Measurements from ENCODE around the gene TMTC1. TPM values are rescaled to one million over a fixed set of nuclear protein-coding genes. Genes with fewer than 3 reads are reported as not detected.

Gene TMTC1
- total RNA-seq, 2 donors from 2014 or later: 0.22 to 0.51 TPM

- no peaks in the 10 kb centered on the region for H3K9me3 Mint-ChIP-seq
- no peaks in the 10 kb centered on the region for H3K4me1 Mint-ChIP-seq (ENCODE audit: low read depth)
- H3K27me3 Mint-ChIP-seq (ENCODE audit: low read depth): no peaks in the 10 kb centered on the region
- H3K27ac Mint-ChIP-seq: no peak overlapping the region
- no peak overlapping the region for H3K4me3 Mint-ChIP-seq
- no peak for DNase-seq
- ATAC-seq (replicated peaks in 1 of 2): no peak
- H3K36me3 Mint-ChIP-seq (ENCODE audit: insufficient read depth in 2 of 2): no peaks in the 10 kb centered on the region
Measured at GRCh38 chr12:29743801-29744200, 39.9 kb downstream of the TMTC1 start.

- Mint-ChIP-seq H3K27me3 (ENCODE audit: low read depth) (no peaks in the 10 kb centered on the region), H3K4me1 (ENCODE audit: low read depth) (no peaks in the 10 kb centered on the region), H3K4me3 (no peak overlapping the region), H3K36me3 (ENCODE audit: insufficient read depth in 2 of 2) (no peaks in the 10 kb centered on the region), H3K9me3 (no peaks in the 10 kb centered on the region), H3K27ac (no peak overlapping the region)
- ATAC-seq (replicated peaks in 1 of 2) (no peak), DNase-seq (no peak)
Measured at GRCh38 chr12:29743077-29743476, 40.7 kb downstream of the TMTC1 start.

GRCh38 chr12:29742646-29743045 lies 41.1 kb downstream of the TMTC1 start:
- DNase-seq (no peak), ATAC-seq (replicated peaks in 1 of 2) (no peak)
- H3K27me3 Mint-ChIP-seq (ENCODE audit: low read depth): no peaks in the 10 kb centered on the region
- H3K27ac Mint-ChIP-seq: no peak overlapping the region
- H3K4me1 Mint-ChIP-seq (ENCODE audit: low read depth): no peaks in the 10 kb centered on the region
- H3K36me3 Mint-ChIP-seq (ENCODE audit: insufficient read depth in 2 of 2): no peaks in the 10 kb centered on the region
- no peaks in the 10 kb centered on the region for H3K9me3 Mint-ChIP-seq
- H3K4me3 Mint-ChIP-seq: no peak overlapping the region

GRCh38 chr12:29741342-29742241 lies 42.1 kb downstream of the TMTC1 start:
- Mint-ChIP-seq H3K9me3 (peaks cover 0 to 1% of the 10 kb centered on the region in 2 donors), H3K27me3 (ENCODE audit: low read depth) (no peaks in the 10 kb centered on the region), H3K4me3 (no peak overlapping the region), H3K27ac (no peak overlapping the region), H3K4me1 (ENCODE audit: low read depth) (no peaks in the 10 kb centered on the region), H3K36me3 (ENCODE audit: insufficient read depth in 2 of 2) (no peaks in the 10 kb centered on the region)
- DNase-seq (no peak), ATAC-seq (replicated peaks in 1 of 2) (no peak)

GRCh38 chr12:29739279-29739991 lies 44.3 kb downstream of the TMTC1 start:
- DNase-seq (no peak), ATAC-seq (replicated peaks in 1 of 2) (no peak)
- Mint-ChIP-seq H3K4me1 (ENCODE audit: low read depth) (no peaks in the 10 kb centered on the region), H3K9me3 (peaks cover 0 to 2% of the 10 kb centered on the region in 2 donors), H3K27me3 (ENCODE audit: low read depth) (no peaks in the 10 kb centered on the region), H3K4me3 (no peak overlapping the region), H3K36me3 (ENCODE audit: insufficient read depth in 2 of 2) (no peaks in the 10 kb centered on the region), H3K27ac (no peak overlapping the region)

GRCh38 chr12:29738365-29738764 lies 45.4 kb downstream of the TMTC1 start:
- Mint-ChIP-seq H3K36me3 (ENCODE audit: insufficient read depth in 2 of 2) (no peaks in the 10 kb centered on the region), H3K27me3 (ENCODE audit: low read depth) (no peaks in the 10 kb centered on the region), H3K9me3 (peaks cover 0 to 2% of the 10 kb centered on the region in 2 donors), H3K4me3 (no peak overlapping the region), H3K4me1 (ENCODE audit: low read depth) (no peaks in the 10 kb centered on the region), H3K27ac (no peak overlapping the region)
- DNase-seq (no peak), ATAC-seq (replicated peaks in 1 of 2) (no peak)

- H3K4me1 Mint-ChIP-seq (ENCODE audit: low read depth): no peaks in the 10 kb centered on the region
- no peak for ATAC-seq (replicated peaks in 1 of 2)
- H3K27ac Mint-ChIP-seq: no peak overlapping the region
- H3K27me3 Mint-ChIP-seq (ENCODE audit: low read depth): no peaks in the 10 kb centered on the region
- no peak for DNase-seq
- H3K9me3 Mint-ChIP-seq: peaks cover 0 to 2% of the 10 kb centered on the region in 2 donors
- no peak overlapping the region for H3K4me3 Mint-ChIP-seq
- no peaks in the 10 kb centered on the region for H3K36me3 Mint-ChIP-seq (ENCODE audit: insufficient read depth in 2 of 2)
Measured at GRCh38 chr12:29737644-29738043, 46.1 kb downstream of the TMTC1 start.

- Mint-ChIP-seq H3K4me3 (no peak overlapping the region), H3K27me3 (ENCODE audit: low read depth) (no peaks in the 10 kb centered on the region), H3K9me3 (peaks cover 0 to 2% of the 10 kb centered on the region in 2 donors), H3K4me1 (ENCODE audit: low read depth) (no peaks in the 10 kb centered on the region), H3K36me3 (ENCODE audit: insufficient read depth in 2 of 2) (no peaks in the 10 kb centered on the region), H3K27ac (no peak overlapping the region)
- DNase-seq: no peak
- no peak for ATAC-seq (replicated peaks in 1 of 2)
Measured at GRCh38 chr12:29735604-29736003, 48.1 kb downstream of the TMTC1 start.

GRCh38 chr12:29734734-29735133 lies 49.0 kb downstream of the TMTC1 start:
- no peak overlapping the region for H3K4me3 Mint-ChIP-seq
- H3K4me1 Mint-ChIP-seq (ENCODE audit: low read depth): no peaks in the 10 kb centered on the region
- no peaks in the 10 kb centered on the region for H3K36me3 Mint-ChIP-seq (ENCODE audit: insufficient read depth in 2 of 2)
- ATAC-seq (replicated peaks in 1 of 2) (no peak), DNase-seq (no peak)
- no peaks in the 10 kb centered on the region for H3K27me3 Mint-ChIP-seq (ENCODE audit: low read depth)
- peaks cover 0 to 2% of the 10 kb centered on the region in 2 donors for H3K9me3 Mint-ChIP-seq
- no peak overlapping the region for H3K27ac Mint-ChIP-seq

- peaks cover 0 to 2% of the 10 kb centered on the region in 2 donors for H3K9me3 Mint-ChIP-seq
- no peaks in the 10 kb centered on the region for H3K36me3 Mint-ChIP-seq (ENCODE audit: insufficient read depth in 2 of 2)
- no peak for ATAC-seq (replicated peaks in 1 of 2)
- no peaks in the 10 kb centered on the region for H3K4me1 Mint-ChIP-seq (ENCODE audit: low read depth)
- H3K27ac Mint-ChIP-seq: no peak overlapping the region
- DNase-seq: no peak
- H3K27me3 Mint-ChIP-seq (ENCODE audit: low read depth): no peaks in the 10 kb centered on the region
- H3K4me3 Mint-ChIP-seq: no peak overlapping the region
Measured at GRCh38 chr12:29734305-29734704, 49.4 kb downstream of the TMTC1 start.

- Mint-ChIP-seq H3K4me3 (no peak overlapping the region), H3K27ac (no peak overlapping the region)
Measured at GRCh38 chr12:29733501-29733900, 50.2 kb downstream of the TMTC1 start.

GRCh38 chr12:29733060-29733459 lies 50.7 kb downstream of the TMTC1 start:
- ATAC-seq (replicated peaks in 1 of 2): peak in 1 of 2 donors; percentile 62

More at GRCh38 chr12:29733501-29733900, 50.2 kb downstream of the TMTC1 start:
- Mint-ChIP-seq H3K9me3 (peaks cover 0 to 2% of the 10 kb centered on the region in 2 donors), H3K36me3 (ENCODE audit: insufficient read depth in 2 of 2) (no peaks in the 10 kb centered on the region), H3K27me3 (ENCODE audit: low read depth) (no peaks in the 10 kb centered on the region), H3K4me1 (ENCODE audit: low read depth) (no peaks in the 10 kb centered on the region)
- DNase-seq (no peak), ATAC-seq (replicated peaks in 1 of 2) (no peak)

GRCh38 chr12:29732593-29732992 lies 51.1 kb downstream of the TMTC1 start:
- Mint-ChIP-seq H3K27me3 (ENCODE audit: low read depth) (no peaks in the 10 kb centered on the region), H3K27ac (no peak overlapping the region), H3K36me3 (ENCODE audit: insufficient read depth in 2 of 2) (no peaks in the 10 kb centered on the region), H3K9me3 (peaks cover 0 to 2% of the 10 kb centered on the region in 2 donors), H3K4me3 (no peak overlapping the region), H3K4me1 (ENCODE audit: low read depth) (no peaks in the 10 kb centered on the region)
- ATAC-seq (replicated peaks in 1 of 2) (no peak), DNase-seq (no peak)

More at GRCh38 chr12:29733060-29733459, 50.7 kb downstream of the TMTC1 start:
- no peaks in the 10 kb centered on the region for H3K36me3 Mint-ChIP-seq (ENCODE audit: insufficient read depth in 2 of 2)
- H3K27ac Mint-ChIP-seq: no peak overlapping the region
- no peaks in the 10 kb centered on the region for H3K4me1 Mint-ChIP-seq (ENCODE audit: low read depth)
- H3K27me3 Mint-ChIP-seq (ENCODE audit: low read depth): no peaks in the 10 kb centered on the region
- H3K9me3 Mint-ChIP-seq: peaks cover 0 to 2% of the 10 kb centered on the region in 2 donors
- H3K4me3 Mint-ChIP-seq: no peak overlapping the region
- DNase-seq: peak in 1 of 2 donors; percentile 3

All from activated T-cell treated with anti-CD3 and anti-CD28 coated beads, Interleukin-2, amount 50 U/mL, for 72 hours (primary cell).